Hematopoietic multipotent progenitor cell treated with erythropoietin and hydrocortisone succinate and interleukin-3 and kit ligand, for 15 days (in vitro differentiated cells): ENCODE results near the gene SYNGR3.

Experiments
- DNase-seq: peaks from one replicate; pipeline ENCODE4 v3.0.0-alpha.2; 2015; ENCODE audit warnings: low spot score

SYNGR3 gene

DNA sequence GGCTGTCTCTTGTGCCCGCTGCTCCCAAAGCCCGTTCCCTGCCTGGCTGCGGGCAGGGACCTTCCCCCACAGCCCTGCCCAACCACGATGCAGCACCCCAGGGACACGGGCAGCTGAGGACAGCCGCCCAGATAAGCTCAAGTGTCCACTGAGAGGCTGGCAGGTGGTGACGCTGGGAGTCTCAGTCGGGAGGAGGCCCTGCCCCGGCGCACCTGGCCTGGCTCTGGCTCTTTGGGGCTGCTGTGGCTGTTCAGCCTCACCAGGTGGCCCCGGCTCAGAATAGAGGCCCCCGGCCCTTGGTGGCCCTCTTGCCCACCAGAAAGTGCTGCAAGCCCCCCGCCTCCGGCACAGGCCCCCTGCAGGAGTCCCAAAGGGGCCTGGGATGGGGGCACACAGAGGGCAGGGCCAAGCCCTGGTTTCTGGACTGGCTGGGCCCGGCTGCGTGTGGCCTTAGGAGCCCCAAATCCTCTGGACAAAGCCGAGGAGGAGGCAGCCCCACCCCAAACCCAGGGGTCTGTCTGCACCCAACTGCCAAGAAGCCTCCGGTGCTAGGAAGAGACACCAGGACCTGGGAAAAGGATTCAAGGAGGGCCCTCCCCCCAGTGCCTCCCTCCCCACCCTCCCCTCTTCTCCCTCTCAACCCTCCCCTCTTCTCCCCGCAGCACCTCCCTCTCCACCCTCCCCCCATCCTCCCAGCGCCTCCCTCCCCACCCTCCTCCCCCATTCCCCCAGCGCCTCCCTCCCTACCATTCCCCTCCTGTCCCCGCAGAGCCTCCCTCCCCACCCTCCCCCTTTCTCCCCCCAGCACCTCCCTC, 52.6 kb downstream of the SYNGR3 start:
- DNase-seq, result no peak

DNA sequence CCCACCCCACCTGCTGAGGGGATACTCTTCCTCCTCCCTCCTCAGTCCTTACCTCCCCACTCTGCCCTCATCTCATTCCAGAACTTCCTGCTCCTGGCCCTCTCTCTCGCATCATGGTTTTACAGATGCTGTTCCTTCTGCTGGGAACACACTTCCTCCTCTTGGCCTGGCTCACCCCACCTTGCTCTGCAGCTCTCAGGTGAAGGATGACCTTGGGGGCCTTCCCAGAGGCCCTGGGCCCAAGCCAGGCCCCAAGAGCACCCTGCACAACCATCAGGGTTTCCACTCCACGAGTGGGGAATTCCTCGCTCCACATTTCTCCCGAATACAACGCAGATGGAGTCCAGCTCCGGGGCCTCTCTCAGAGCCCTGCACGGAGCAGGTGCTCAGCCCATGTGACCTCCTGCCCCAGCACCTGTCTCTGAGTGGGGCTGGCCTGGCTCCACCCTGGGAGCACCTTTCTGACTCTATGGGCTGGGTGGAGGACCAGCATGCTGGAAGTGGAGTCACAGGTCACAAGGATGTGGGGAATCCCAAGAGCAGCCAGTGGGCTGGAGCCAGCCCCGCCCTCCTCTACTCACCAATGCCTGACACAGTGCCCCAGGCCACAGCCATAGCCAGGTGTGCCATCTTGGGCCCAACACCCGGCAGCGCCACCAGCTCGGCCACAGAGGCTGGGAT, 53.4 kb downstream of the SYNGR3 start:
- no peak for DNase-seq
